ENCODE measurements around the gene CCNK. TPM values are rescaled to one million over a fixed set of nuclear protein-coding genes. Genes with fewer than 3 reads are reported as not detected.

Gene CCNK
- total RNA-seq, 4 donors from 2014 or later, result 14.5 to 42.6 (median 31.3) TPM

DNA sequence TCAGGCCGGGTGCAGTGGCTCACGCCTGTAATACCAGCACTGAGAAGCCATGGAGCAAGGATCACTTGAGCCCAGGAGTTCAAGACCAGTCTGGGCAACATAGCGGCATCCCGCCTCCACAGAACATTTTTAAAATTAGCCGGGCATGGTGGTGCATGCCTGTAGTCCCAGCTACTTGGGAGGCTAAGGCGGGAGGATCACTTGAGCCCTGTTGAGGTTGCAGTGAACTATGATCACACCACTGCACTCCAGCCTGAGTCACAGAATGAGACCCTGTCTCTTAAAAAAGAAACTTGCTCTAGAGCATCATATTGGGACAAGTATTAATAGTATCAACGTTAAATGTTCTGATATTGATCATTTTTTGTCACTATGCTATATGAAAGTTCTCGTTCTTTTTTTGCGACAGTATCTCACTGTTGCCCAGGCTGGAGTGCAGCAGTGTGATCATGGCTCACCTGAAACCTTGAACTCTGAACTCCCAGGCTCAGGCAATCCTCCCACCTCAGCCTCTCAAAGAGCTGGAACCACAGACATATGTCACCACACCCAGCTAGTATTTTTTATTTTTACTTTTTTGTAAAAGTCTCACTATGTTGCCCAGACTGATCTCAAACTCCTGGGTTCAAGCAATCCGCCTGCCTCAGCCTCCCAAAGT is 75.1 kb downstream of the CCNK start:
- peak overlapping the region; percentile 0 to 82 (median 70) for H3K27ac ChIP-seq
- no peak for DNase-seq
- no peaks in the 10 kb centered on the region for H3K36me3 ChIP-seq
- H3K4me1 ChIP-seq, result peaks cover 48 to 53% (median 51%) of the 10 kb centered on the region in 4 donors
- no peaks in the 10 kb centered on the region for H3K9me3 ChIP-seq
- 89 to 90% methylated on average over 6 to 10 of the region's 10 CpGs for WGBS, 2 donors (ENCODE audit: low coverage in 1 of 2)
- H3K27me3 ChIP-seq, result no peaks in the 10 kb centered on the region
- TF ChIP-seq, protein P1, sequence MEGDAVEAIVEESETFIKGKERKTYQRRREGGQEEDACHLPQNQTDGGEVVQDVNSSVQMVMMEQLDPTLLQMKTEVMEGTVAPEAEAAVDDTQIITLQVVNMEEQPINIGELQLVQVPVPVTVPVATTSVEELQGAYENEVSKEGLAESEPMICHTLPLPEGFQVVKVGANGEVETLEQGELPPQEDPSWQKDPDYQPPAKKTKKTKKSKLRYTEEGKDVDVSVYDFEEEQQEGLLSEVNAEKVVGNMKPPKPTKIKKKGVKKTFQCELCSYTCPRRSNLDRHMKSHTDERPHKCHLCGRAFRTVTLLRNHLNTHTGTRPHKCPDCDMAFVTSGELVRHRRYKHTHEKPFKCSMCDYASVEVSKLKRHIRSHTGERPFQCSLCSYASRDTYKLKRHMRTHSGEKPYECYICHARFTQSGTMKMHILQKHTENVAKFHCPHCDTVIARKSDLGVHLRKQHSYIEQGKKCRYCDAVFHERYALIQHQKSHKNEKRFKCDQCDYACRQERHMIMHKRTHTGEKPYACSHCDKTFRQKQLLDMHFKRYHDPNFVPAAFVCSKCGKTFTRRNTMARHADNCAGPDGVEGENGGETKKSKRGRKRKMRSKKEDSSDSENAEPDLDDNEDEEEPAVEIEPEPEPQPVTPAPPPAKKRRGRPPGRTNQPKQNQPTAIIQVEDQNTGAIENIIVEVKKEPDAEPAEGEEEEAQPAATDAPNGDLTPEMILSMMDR (IDR thresholded peaks at IDR 0.05), result no peak
- TF ChIP-seq EP300 (IDR thresholded peaks at IDR 0.05; ENCODE audit: low read depth) (no peak), POLR2AphosphoS5 (IDR thresholded peaks at IDR 0.05) (no peak), POLR2A (IDR thresholded peaks at IDR 0.05) (no peak)
- in situ Hi-C loops (cut with MboI; ENCODE audit: low pct_ligation_motif_present in 1 of 4, low pct_unique_long_range_greater_than_20kb in 1 of 4, low sequenced_read_pairs in 3 of 4), result no loop called here
- intact Hi-C loops (cut with DNase I; ENCODE audit: low total_unique reads), result no loop called here
- no peak overlapping the region for H3K4me3 ChIP-seq

DNA sequence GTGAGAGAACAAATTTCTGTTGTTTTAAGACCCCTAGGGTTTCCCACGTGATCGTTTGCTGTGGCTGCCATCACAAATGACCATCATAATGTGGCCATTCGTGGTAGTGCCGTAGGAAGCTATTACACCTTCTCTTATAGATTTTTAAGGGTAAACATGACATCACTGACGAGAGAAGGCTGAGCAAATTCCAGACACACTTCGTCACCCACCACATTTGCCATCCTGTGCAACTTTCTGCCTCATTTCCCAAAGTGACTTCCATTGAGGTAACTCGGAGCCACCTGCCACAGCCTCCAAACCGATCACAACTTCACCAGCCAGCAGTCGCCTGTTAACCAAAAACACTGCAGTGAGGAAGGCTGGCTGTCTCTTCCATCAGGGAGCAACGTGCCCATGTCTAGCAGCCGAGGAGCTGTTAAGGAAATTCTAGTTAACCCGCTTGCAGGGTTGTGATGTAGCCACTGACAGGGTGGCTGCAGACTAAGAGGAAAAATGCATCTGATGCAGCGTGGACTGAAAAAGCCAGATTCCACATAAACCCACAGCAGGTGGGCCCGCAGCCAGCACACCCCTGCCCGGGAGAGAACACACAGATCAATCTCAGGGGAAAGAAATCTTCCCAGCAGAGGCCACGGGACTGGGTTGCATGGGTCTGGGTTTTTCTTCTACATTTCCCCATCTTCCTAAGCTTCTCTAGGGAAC is 78.2 kb downstream of the CCNK start:
- H3K4me3 ChIP-seq, result no peak overlapping the region
- no peak for DNase-seq
- WGBS, 2 donors (ENCODE audit: low coverage in 1 of 2), result 69 to 80% methylated on average over 6 to 16 of the region's 16 CpGs
- H3K27me3 ChIP-seq, result no peaks in the 10 kb centered on the region
- intact Hi-C loops (cut with DNase I; ENCODE audit: low total_unique reads) (no loop called here), in situ Hi-C loops (cut with MboI; ENCODE audit: low pct_ligation_motif_present in 1 of 4, low pct_unique_long_range_greater_than_20kb in 1 of 4, low sequenced_read_pairs in 3 of 4) (no loop called here)
- H3K27ac ChIP-seq, result peak overlapping the region; percentile 67 to 86 (median 82)
- TF ChIP-seq, protein P1 (IDR thresholded peaks at IDR 0.05), result no peak
- TF ChIP-seq POLR2A (IDR thresholded peaks at IDR 0.05) (no peak), POLR2AphosphoS5 (IDR thresholded peaks at IDR 0.05) (no peak), EP300 (IDR thresholded peaks at IDR 0.05; ENCODE audit: low read depth) (no peak)
- no peaks in the 10 kb centered on the region for H3K36me3 ChIP-seq
- peaks cover 40 to 59% (median 52%) of the 10 kb centered on the region in 4 donors for H3K4me1 ChIP-seq
- H3K9me3 ChIP-seq, result no peaks in the 10 kb centered on the region

DNA sequence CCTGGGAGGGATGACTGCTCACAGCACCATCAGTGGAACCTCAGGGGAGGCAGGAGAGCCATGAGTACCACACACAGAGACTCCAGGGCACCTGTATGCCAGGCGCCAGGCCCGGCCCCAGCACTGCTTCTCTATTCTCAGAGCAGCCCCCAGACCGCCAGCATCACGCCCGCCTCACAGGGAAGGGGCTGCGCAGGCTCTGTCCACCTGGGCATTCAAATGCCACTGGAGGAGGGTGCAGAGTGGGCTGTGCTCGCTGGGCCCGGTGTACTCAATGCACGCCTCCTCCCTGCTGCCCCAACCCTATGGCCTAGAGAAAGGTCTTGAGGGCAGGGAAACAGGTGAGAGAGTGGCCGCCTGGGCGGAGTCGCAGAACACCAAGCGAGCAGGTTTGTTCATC is 79.2 kb downstream of the CCNK start:
- intact Hi-C loops (cut with DNase I; ENCODE audit: low total_unique reads), result loop anchor here (1.0 kb wide), 1 partner anchor 42 kb away; no protein-coding TSS in a partner anchor

More for the DNA sequence above, 79.2 kb downstream of the CCNK start:
- Histone ChIP-seq H3K27me3 (no peaks in the 10 kb centered on the region), H3K9me3 (no peaks in the 10 kb centered on the region), H3K36me3 (no peaks in the 10 kb centered on the region), H3K27ac (peak overlapping the region; percentile 67 to 86 (median 82)), H3K4me3 (no peak overlapping the region), H3K4me1 (peaks cover 32 to 59% (median 52%) of the 10 kb centered on the region in 4 donors)
- 88 to 90% methylated on average over 4 to 13 of the region's 13 CpGs for WGBS, 2 donors (ENCODE audit: low coverage in 1 of 2)
- no peak for DNase-seq
- TF ChIP-seq POLR2A (IDR thresholded peaks at IDR 0.05) (no peak), POLR2AphosphoS5 (IDR thresholded peaks at IDR 0.05) (no peak), EP300 (IDR thresholded peaks at IDR 0.05; ENCODE audit: low read depth) (no peak)
- TF ChIP-seq, protein P1 (IDR thresholded peaks at IDR 0.05), result no peak
- in situ Hi-C loops (cut with MboI; ENCODE audit: low pct_ligation_motif_present in 1 of 4, low pct_unique_long_range_greater_than_20kb in 1 of 4, low sequenced_read_pairs in 3 of 4), result no loop called here

Measured in transverse colon (tissue), 4 donors.